DOHH2 (cell line): ENCODE data around the gene PRPF8.
A peak's percentile ranks its signal among the peaks of the same experiment; 100 is the strongest.

Experiments used
- H3F3A ChIP-seq: fragments of 200-600 bp; sonication (generic), shearing (Covaris generic); 2 replicates; pipeline ENCODE4 v1.6.0; 2016; ENCODE audit warnings: antibody characterized with exemption, mild to moderate bottlenecking; ENCODE audit not compliant: control insufficient read depth, insufficient read depth
- H3K27ac ChIP-seq: fragments of 200-600 bp; sonication (generic); 2 replicates; pipeline ENCODE4 v1.5.1; 2014; ENCODE audit warnings: low read depth, mild to moderate bottlenecking, low read length, moderate library complexity
- H3K27me3 ChIP-seq: fragments of 200-600 bp; sonication (generic); 2 replicates; pipeline ENCODE4 v1.6.1; 2014; ENCODE audit warnings: mild to moderate bottlenecking, low read length, mixed read lengths; ENCODE audit not compliant: control insufficient read depth
- H3K36me3 ChIP-seq: fragments of 200-600 bp; sonication (generic); 2 replicates; pipeline ENCODE4 v1.6.1; 2014; ENCODE audit warnings: mild to moderate bottlenecking, low read length, moderate library complexity, mixed read lengths; ENCODE audit not compliant: control insufficient read depth
- H3K4me1 ChIP-seq: fragments of 200-600 bp; sonication (generic); 2 replicates; pipeline ENCODE4 v1.6.1; 2014; ENCODE audit warnings: mild to moderate bottlenecking, low read length, mixed read lengths; ENCODE audit not compliant: control insufficient read depth
- H3K4me2 ChIP-seq: fragments of 200-600 bp; sonication (generic); 2 replicates; pipeline ENCODE4 v1.6.0; 2014; ENCODE audit warnings: mild to moderate bottlenecking, low read length, moderate library complexity
- H3K4me3 ChIP-seq: fragments of 200-600 bp; sonication (generic); 2 replicates; pipeline ENCODE4 v1.5.1; 2014; ENCODE audit warnings: mild to moderate bottlenecking, low read length, mixed read lengths
- H3K79me2 ChIP-seq: fragments of 200-600 bp; sonication (generic); 2 replicates; pipeline ENCODE4 v1.6.1; 2014; ENCODE audit warnings: mild to moderate bottlenecking, low read length, mixed read lengths; ENCODE audit not compliant: control insufficient read depth
- H3K9me2 ChIP-seq: fragments of 200-600 bp; sonication (generic); replicated peaks from 2 replicates; pipeline ENCODE4 v1.6.1; 2014; ENCODE audit warnings: mild to moderate bottlenecking, low read length, mixed read lengths; ENCODE audit not compliant: control insufficient read depth
- H3K9me3 ChIP-seq: fragments of 200-600 bp; sonication (generic); 2 replicates; pipeline ENCODE4 v1.6.1; 2014; ENCODE audit warnings: antibody characterized with exemption, low read length, mixed read lengths; ENCODE audit not compliant: control insufficient read depth, insufficient read depth
- H4K20me1 ChIP-seq: fragments of 200-600 bp; sonication (generic); 2 replicates; pipeline ENCODE4 v1.6.0; 2014; ENCODE audit warnings: low read depth, mild to moderate bottlenecking, antibody characterized with exemption, low read length, moderate library complexity; ENCODE audit not compliant: control insufficient read depth, insufficient read depth
- CTCF ChIP-seq: fragments of 200-600 bp; sonication (generic); IDR thresholded peaks from one replicate; pipeline ENCODE4 v1.5.1; 2014; ENCODE audit warnings: antibody characterized with exemption, mild to moderate bottlenecking, low read depth, low read length; ENCODE audit not compliant: poor library complexity, severe bottlenecking
- EZH2phosphoT487 ChIP-seq: fragments of 200-600 bp; sonication (generic); IDR thresholded peaks from 2 replicates; pipeline ENCODE4 v1.6.1; 2017; ENCODE audit warnings: borderline replicate concordance, mild to moderate bottlenecking, antibody characterized with exemption, low read length, moderate library complexity, mixed read lengths

The PRPF8 gene

GRCh38 chr17:1634841-1635650, 49.6 kb downstream of the PRPF8 start:
- Histone ChIP-seq H4K20me1 (no peaks in the 10 kb centered on the region), H3K9me2 (no peaks in the 10 kb centered on the region), H3K4me2 (no peak overlapping the region), H3K4me1 (peaks cover 28% of the 10 kb centered on the region), H3K27me3 (no peaks in the 10 kb centered on the region), H3K79me2 (no peaks in the 10 kb centered on the region), H3F3A (peaks cover 23% of the 10 kb centered on the region), H3K36me3 (no peaks in the 10 kb centered on the region), H3K9me3 (no peaks in the 10 kb centered on the region), H3K4me3 (no peak overlapping the region), H3K27ac (no peak overlapping the region)
- TF ChIP-seq EZH2phosphoT487 (no peak), CTCF (no peak)

DNA sequence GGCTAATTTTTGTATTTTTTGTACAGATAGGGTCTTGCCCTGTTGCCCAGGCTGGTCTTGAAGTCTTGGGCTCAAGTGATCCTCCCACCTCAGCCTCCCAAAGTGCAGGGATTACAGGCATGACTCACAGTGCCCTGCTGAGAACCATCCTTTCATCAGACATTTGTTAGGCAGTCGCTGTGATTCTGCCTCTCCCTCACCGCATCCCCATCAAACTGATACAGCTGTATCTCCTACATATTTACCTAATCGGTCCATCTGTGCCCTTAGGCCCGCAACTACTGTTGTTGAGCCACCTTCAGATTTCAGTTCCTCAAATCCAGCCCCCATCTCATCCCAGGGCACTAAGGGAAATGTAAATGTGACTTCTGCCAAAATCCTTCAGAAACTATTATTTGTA, 54.0 kb downstream of the PRPF8 start:
- peak overlapping the region; percentile 25; the same call in 1 of the 2 replicates for H3K27ac ChIP-seq
- peaks cover 26% of the 10 kb centered on the region for H3F3A ChIP-seq
- peaks cover 26% of the 10 kb centered on the region for H3K36me3 ChIP-seq
- peak overlapping the region; percentile 85 for H3K4me2 ChIP-seq
- H3K4me3 ChIP-seq: peak overlapping the region; percentile 94
- H3K9me3 ChIP-seq: no peaks in the 10 kb centered on the region
- no peaks in the 10 kb centered on the region for H3K9me2 ChIP-seq
- no peaks in the 10 kb centered on the region for H4K20me1 ChIP-seq
- H3K4me1 ChIP-seq: peaks cover 50% of the 10 kb centered on the region
- peaks cover 31% of the 10 kb centered on the region for H3K79me2 ChIP-seq
- no peaks in the 10 kb centered on the region for H3K27me3 ChIP-seq
- TF ChIP-seq CTCF: no peak
- TF ChIP-seq EZH2phosphoT487: no peak

- Histone ChIP-seq H3K9me3 (no peaks in the 10 kb centered on the region), H3K36me3 (peaks cover 36% of the 10 kb centered on the region), H3K79me2 (peaks cover 41% of the 10 kb centered on the region), H3K4me3 (peak overlapping the region; percentile 94), H3K27me3 (no peaks in the 10 kb centered on the region), H3F3A (peaks cover 26% of the 10 kb centered on the region), H3K27ac (peak overlapping the region; percentile 92), H3K9me2 (no peaks in the 10 kb centered on the region), H3K4me1 (peaks cover 59% of the 10 kb centered on the region), H3K4me2 (peak overlapping the region; percentile 85), H4K20me1 (no peaks in the 10 kb centered on the region)
- TF ChIP-seq CTCF: peak; percentile 92
- no peak for TF ChIP-seq EZH2phosphoT487
Observed at GRCh38 chr17:1629504-1630310, 55.0 kb downstream of the PRPF8 start.
